Heart right ventricle (tissue), 16 donors: Measurements from ENCODE around the gene ANAPC7. TPM values are rescaled to one million over a fixed set of nuclear protein-coding genes. Genes with fewer than 3 reads are reported as not detected.

Source experiments
- ATAC-seq, 8 donors: fragments of 200-7000 bp; cut with Tn5 transposase; one replicate each; pipeline ENCODE4 v1.9.1; 2020; ENCODE audit warnings: mild to moderate bottlenecking in 8 of 8, moderate library complexity in 8 of 8, moderate number of reproducible peaks in 1 of 8
- DNase-seq, 2 donors: peaks; one replicate each; pipeline ENCODE4 v3.0.0-alpha.2; 2020
- H3K27ac ChIP-seq, 10 donors: fragments of 200-600 bp; sonication (generic) in 2 of 10; one replicate each; pipeline versions ENCODE4 v1.5.0 to v1.8.0; 2020 to 2022; ENCODE audit warnings: mild to moderate bottlenecking in 3 of 10
- H3K27me3 ChIP-seq, 7 donors: fragments of 200-600 bp; one replicate each; pipeline ENCODE4 v1.8.0; 2021 to 2022; ENCODE audit warnings: mild to moderate bottlenecking in 2 of 7
- H3K36me3 ChIP-seq, 9 donors: fragments of 200-600 bp; sonication (generic) in 1 of 9; one replicate each; pipeline versions ENCODE4 v1.5.0 to v1.8.0; 2020 to 2022; ENCODE audit warnings: mild to moderate bottlenecking in 2 of 9
- H3K4me1 ChIP-seq, 9 donors: fragments of 200-600 bp; sonication (generic) in 1 of 9; one replicate each; pipeline versions ENCODE4 v1.5.0 to v1.8.0; 2020 to 2022; ENCODE audit warnings: mild to moderate bottlenecking in 4 of 9
- H3K4me3 ChIP-seq, 10 donors: fragments of 200-600 bp; sonication (generic) in 2 of 10; one replicate each; pipeline versions ENCODE4 v1.5.0 to v1.8.0; 2020 to 2022; ENCODE audit warnings: mild to moderate bottlenecking in 7 of 10, moderate library complexity in 2 of 10
- H3K9me3 ChIP-seq, 11 donors: fragments of 200-600 bp in 10 of 11; sonication (generic) in 2 of 11; one replicate each; pipeline versions ENCODE4 v1.5.0 to v1.8.0; 2013 to 2022; ENCODE audit warnings: mild to moderate bottlenecking in 2 of 11, control low read depth in 1 of 11, moderate library complexity in 1 of 11
- CTCF ChIP-seq, 9 donors: fragments of 200-600 bp; sonication (generic) in 2 of 9; IDR thresholded peaks; one replicate each; pipeline versions ENCODE4 v1.5.0 to v1.8.0; 2021 to 2022; ENCODE audit warnings: antibody characterized with exemption in 9 of 9, mild to moderate bottlenecking in 5 of 9, moderate library complexity in 1 of 9
- WGBS, 2 donors: extraction: QIAGEN DNeasy Blood & Tissue Kit; methylation state at CpG; one replicate each; pipeline ENCODE4 v1.1.7; 2013; ENCODE audit warnings: inconsistent platforms in 1 of 2; 5-methylcytosine and 5-hydroxymethylcytosine counted together
- intact Hi-C, 10 donors: fragments of 100-400 bp; cut with DNase I; formaldehyde crosslinking; loops; one replicate each; pipeline versions ENCODE4 v1.11.1 to v1.14.2; 2022
- polyA plus RNA-seq, 2 donors: library from polyadenylated mRNA; stranded (reverse); fragments of 200-250 nt; gene quantifications; one replicate each; pipeline ENCODE4 v1.2.3, GENCODE V29; 2013
- total RNA-seq, 10 donors: library from RNA; stranded (reverse); fragmentation: NEBNext Ultra II Directional in 3 of 10; extraction: Animal tissue kit (Norgen Biotek cat#: 25700) in 3 of 10; gene quantifications; one replicate each; pipeline versions ENCODE4 v1.2.1 to v1.2.4, GENCODE V29; 2021 to 2023
- donor health status: Arrhythmogenic right ventricular cardiomyopathy.
- donor health status: ischemic (EF 13 %, LVEDD 7.1; RV severe dilation, severe dysfunction).
- donor health status: healthy with polysubstance abuse.
- donor health status: DM: no; HTN: yes; CAD: no.
- donor health status: DM: no; HTN: no; CAD: no.
- donor health status: ischemic (EF 25% LVEDD 6.9; RV normal size, moderate dysfunction).
- donor health status: ischemic (EF 25% LVEDD 5.7; RV mildly dilated, moderate dysfunction).
- donor health status: healthy.
- donor health status: DM: yes; HTN: yes; CAD: no.
- donor health status: Ischemic cardiomyopathy.
- donor health status: ischemic (EF 35%, LVEDD 5.7; RV mildly dilated, moderate dysfunction).
- donor health status: nonischemic (EF 11% LVEDD 7.7; RV severe dilation, severe dysfunction).
- donor health status: DM: yes; HTN: yes; CAD: no.
- donor health status: PGD.
- donor health status: ischemic (EF 29% LVEDD 5.4; RV normal size, mild dysfunction).
- donor health status: nonischemic (EF 23%, LVEDD 6.1; RV moderate dilation, normal function).

The ANAPC7 gene
- total and polyA plus RNA-seq, 12 donors = 28.9 to 54.6 (median 35.3) TPM

GRCh38 chr12:110355073-110355472 lies 48.4 kb downstream of the ANAPC7 start:
- H3K27ac ChIP-seq = no peak overlapping the region
- TF ChIP-seq CTCF (IDR thresholded peaks at IDR 0.05) = peak in 7 of 9 donors; percentile 13 to 44 (median 33)
- WGBS, 2 donors = 35 to 45% methylated on average over 3 of the region's 3 CpGs

GRCh38 chr12:110354172-110354780 lies 49.2 kb downstream of the ANAPC7 start:
- H3K4me1 ChIP-seq = peaks cover 0 to 22% (median 4%) of the 10 kb centered on the region in 9 donors
- no peaks in the 10 kb centered on the region for H3K27me3 ChIP-seq
- H3K4me3 ChIP-seq = no peak overlapping the region
- no peaks in the 10 kb centered on the region for H3K9me3 ChIP-seq
- ATAC-seq (peak in 2 of 8 donors; percentile 12 to 31), DNase-seq (no peak)
- WGBS, 2 donors = 39 to 41% methylated on average over 7 of the region's 7 CpGs
- TF ChIP-seq CTCF (IDR thresholded peaks at IDR 0.05) = no peak
- H3K36me3 ChIP-seq = peaks cover 0 to 32% (median 11%) of the 10 kb centered on the region in 9 donors
- H3K27ac ChIP-seq = no peak overlapping the region
- intact Hi-C loops = no loop called here

More at GRCh38 chr12:110355073-110355472, 48.4 kb downstream of the ANAPC7 start:
- H3K4me1 ChIP-seq = peaks cover 0 to 14% (median 0%) of the 10 kb centered on the region in 9 donors
- H3K9me3 ChIP-seq = no peaks in the 10 kb centered on the region
- no peak for DNase-seq
- peaks cover 0 to 25% (median 5%) of the 10 kb centered on the region in 9 donors for H3K36me3 ChIP-seq
- intact Hi-C loops = no loop called here
- H3K27me3 ChIP-seq = no peaks in the 10 kb centered on the region
- no peak overlapping the region for H3K4me3 ChIP-seq
- peak in 5 of 8 donors; percentile 29 to 39 (median 31) for ATAC-seq

GRCh38 chr12:110353211-110353965 lies 50.1 kb downstream of the ANAPC7 start:
- Histone ChIP-seq H3K27ac (no peak overlapping the region), H3K4me1 (peaks cover 0 to 28% (median 10%) of the 10 kb centered on the region in 9 donors)

More at GRCh38 chr12:110353211-110353965, 50.1 kb downstream of the ANAPC7 start:
- H3K4me3 ChIP-seq = no peak overlapping the region
- no peaks in the 10 kb centered on the region for H3K27me3 ChIP-seq
- WGBS, 2 donors = 71 to 72% methylated on average over 13 of the region's 13 CpGs
- TF ChIP-seq CTCF (IDR thresholded peaks at IDR 0.05) = no peak
- intact Hi-C loops = no loop called here
- DNase-seq (no peak), ATAC-seq (peak in 3 of 8 donors; percentile 4 to 22 (median 13))
- H3K9me3 ChIP-seq = no peaks in the 10 kb centered on the region
- H3K36me3 ChIP-seq = peaks cover 0 to 41% (median 18%) of the 10 kb centered on the region in 9 donors
